ENCODE results near the gene CDH5. TPM values are rescaled to one million over a fixed set of nuclear protein-coding genes. Genes with fewer than 3 reads are reported as not detected.

Gene CDH5
- total RNA-seq, 4 donors from 2014 or later = 31.2 to 126 (median 70.6) TPM

- peak in 1 of 2 donors; percentile 38 for DNase-seq
- intact Hi-C loops (cut with DNase I; ENCODE audit: low total_unique reads) = no loop called here
- TF ChIP-seq POLR2A (IDR thresholded peaks at IDR 0.05) (no peak), CTCF (IDR thresholded peaks at IDR 0.05) (no peak)
- Histone ChIP-seq H3K27me3 (no peaks in the 10 kb centered on the region), H3K27ac (peak overlapping the region; percentile 72 to 79), H3K4me3 (no peak overlapping the region), H3K36me3 (no peaks in the 10 kb centered on the region), H3K4me1 (no peaks in the 10 kb centered on the region), H3K9me3 (no peaks in the 10 kb centered on the region)
Measured at GRCh38 chr16:66369055-66369592, 2.6 kb downstream of the CDH5 start.

GRCh38 chr16:66370786-66371684, 4.5 kb downstream of the CDH5 start:
- TF ChIP-seq CTCF (IDR thresholded peaks at IDR 0.05) (no peak), POLR2A (IDR thresholded peaks at IDR 0.05) (no peak)
- Histone ChIP-seq H3K4me1 (no peaks in the 10 kb centered on the region), H3K9me3 (no peaks in the 10 kb centered on the region), H3K27me3 (no peaks in the 10 kb centered on the region), H3K27ac (peak overlapping the region in 1 of 2 donors; percentile 79), H3K4me3 (no peak overlapping the region), H3K36me3 (no peaks in the 10 kb centered on the region)
- no peak for DNase-seq
- intact Hi-C loops (cut with DNase I; ENCODE audit: low total_unique reads) = no loop called here

- no peaks in the 10 kb centered on the region for H3K4me1 ChIP-seq
- intact Hi-C loops (cut with DNase I; ENCODE audit: low total_unique reads) = no loop called here
Measured at GRCh38 chr16:66372078-66372897, 5.8 kb downstream of the CDH5 start.

GRCh38 chr16:66372898-66373155, 6.3 kb downstream of the CDH5 start:
- Histone ChIP-seq H3K27ac (no peak overlapping the region), H3K9me3 (no peaks in the 10 kb centered on the region), H3K4me3 (no peak overlapping the region), H3K4me1 (no peaks in the 10 kb centered on the region), H3K27me3 (no peaks in the 10 kb centered on the region), H3K36me3 (no peaks in the 10 kb centered on the region)
- DNase-seq = no peak
- TF ChIP-seq POLR2A (IDR thresholded peaks at IDR 0.05) (no peak), CTCF (IDR thresholded peaks at IDR 0.05) (no peak)
- intact Hi-C loops (cut with DNase I; ENCODE audit: low total_unique reads) = no loop called here

More at GRCh38 chr16:66372078-66372897, 5.8 kb downstream of the CDH5 start:
- no peaks in the 10 kb centered on the region for H3K9me3 ChIP-seq
- no peak overlapping the region for H3K27ac ChIP-seq
- DNase-seq = no peak
- H3K27me3 ChIP-seq = no peaks in the 10 kb centered on the region
- no peaks in the 10 kb centered on the region for H3K36me3 ChIP-seq
- no peak overlapping the region for H3K4me3 ChIP-seq
- TF ChIP-seq POLR2A (IDR thresholded peaks at IDR 0.05) = no peak

GRCh38 chr16:66373667-66374066, 7.2 kb downstream of the CDH5 start:
- Histone ChIP-seq H3K4me3 (no peak overlapping the region), H3K27me3 (no peaks in the 10 kb centered on the region), H3K4me1 (no peaks in the 10 kb centered on the region), H3K27ac (no peak overlapping the region), H3K9me3 (no peaks in the 10 kb centered on the region), H3K36me3 (no peaks in the 10 kb centered on the region)
- DNase-seq = no peak
- intact Hi-C loops (cut with DNase I; ENCODE audit: low total_unique reads) = no loop called here
- no peak for TF ChIP-seq POLR2A (IDR thresholded peaks at IDR 0.05)
- no peak for TF ChIP-seq CTCF (IDR thresholded peaks at IDR 0.05)
